Measurements from ENCODE around the gene TMEM120B. TPM values are rescaled to one million over a fixed set of nuclear protein-coding genes. Genes with fewer than 3 reads are reported as not detected.

TMEM120B gene
- polyA plus RNA-seq, 1 donor from 2014 or later, result 2.7 TPM

Other genes with a start within 250 kb of the TMEM120B start
- gene KDM2B, start 131.7 kb upstream of the TMEM120B start, polyA plus RNA-seq, result 49.0 TPM
- gene ORAI1, start 86.2 kb upstream of the TMEM120B start, polyA plus RNA-seq, result 109 TPM
- gene MORN3, start 43.1 kb upstream of the TMEM120B start, polyA plus RNA-seq, result 0.24 TPM
- 90.0 TPM for gene RHOF, start 80.9 kb downstream of the TMEM120B start, polyA plus RNA-seq
- 2.3 TPM for gene SETD1B, start 91.3 kb downstream of the TMEM120B start, polyA plus RNA-seq
- not detected for gene HPD, start 146.1 kb downstream of the TMEM120B start, polyA plus RNA-seq
- gene PSMD9, start 176.0 kb downstream of the TMEM120B start, polyA plus RNA-seq, result 78.3 TPM
- not detected for gene CFAP251, start 205.8 kb downstream of the TMEM120B start, polyA plus RNA-seq